GM19193 (cell line): ENCODE measurements around the gene HDAC11.

Experiments used
- POLR2A ChIP-seq: IDR thresholded peaks from 4 replicates; pipeline ENCODE4 v1.6.1; 2011; ENCODE audit not compliant: insufficient read depth, insufficient read length; ENCODE audit errors: extremely low read depth

HDAC11 gene

GRCh38 chr3:13509816-13510192 lies 29.7 kb downstream of the HDAC11 start:
- no peak for TF ChIP-seq POLR2A

- no peak for TF ChIP-seq POLR2A
Measured at GRCh38 chr3:13512451-13512850, 32.3 kb downstream of the HDAC11 start.

- no peak for TF ChIP-seq POLR2A
Measured at GRCh38 chr3:13513051-13513912, 33.2 kb downstream of the HDAC11 start.

- TF ChIP-seq POLR2A = no peak
Measured at GRCh38 chr3:13513913-13514517, 33.9 kb downstream of the HDAC11 start.

- TF ChIP-seq POLR2A = no peak
Measured at GRCh38 chr3:13514639-13515435, 34.7 kb downstream of the HDAC11 start.

GRCh38 chr3:13515786-13516759 lies 36.0 kb downstream of the HDAC11 start:
- TF ChIP-seq POLR2A = no peak

GRCh38 chr3:13516760-13517135 lies 36.6 kb downstream of the HDAC11 start:
- TF ChIP-seq POLR2A = no peak

GRCh38 chr3:13517253-13517977 lies 37.3 kb downstream of the HDAC11 start:
- no peak for TF ChIP-seq POLR2A

- TF ChIP-seq POLR2A = no peak
Measured at GRCh38 chr3:13518516-13518953, 38.4 kb downstream of the HDAC11 start.

GRCh38 chr3:13519006-13519791 lies 39.1 kb downstream of the HDAC11 start:
- TF ChIP-seq POLR2A = no peak

GRCh38 chr3:13520326-13520880 lies 40.3 kb downstream of the HDAC11 start:
- no peak for TF ChIP-seq POLR2A

- TF ChIP-seq POLR2A = no peak
Measured at GRCh38 chr3:13521309-13521708, 41.2 kb downstream of the HDAC11 start.

- no peak for TF ChIP-seq POLR2A
Measured at GRCh38 chr3:13522236-13522635, 42.1 kb downstream of the HDAC11 start.
